Brain pericyte (primary cell): ENCODE results near the gene SIRT2.
"Not testable (repeated sequence)": the region's sequence is repeated elsewhere in the genome, so short reads cannot be mapped to it uniquely, and the experiment has no call there.

Experiments used
- DNase-seq: peaks from one replicate; pipeline ENCODE4 v3.0.0-alpha.2; 2012; ENCODE audit warnings: low read depth, low spot score

SIRT2 gene

DNA sequence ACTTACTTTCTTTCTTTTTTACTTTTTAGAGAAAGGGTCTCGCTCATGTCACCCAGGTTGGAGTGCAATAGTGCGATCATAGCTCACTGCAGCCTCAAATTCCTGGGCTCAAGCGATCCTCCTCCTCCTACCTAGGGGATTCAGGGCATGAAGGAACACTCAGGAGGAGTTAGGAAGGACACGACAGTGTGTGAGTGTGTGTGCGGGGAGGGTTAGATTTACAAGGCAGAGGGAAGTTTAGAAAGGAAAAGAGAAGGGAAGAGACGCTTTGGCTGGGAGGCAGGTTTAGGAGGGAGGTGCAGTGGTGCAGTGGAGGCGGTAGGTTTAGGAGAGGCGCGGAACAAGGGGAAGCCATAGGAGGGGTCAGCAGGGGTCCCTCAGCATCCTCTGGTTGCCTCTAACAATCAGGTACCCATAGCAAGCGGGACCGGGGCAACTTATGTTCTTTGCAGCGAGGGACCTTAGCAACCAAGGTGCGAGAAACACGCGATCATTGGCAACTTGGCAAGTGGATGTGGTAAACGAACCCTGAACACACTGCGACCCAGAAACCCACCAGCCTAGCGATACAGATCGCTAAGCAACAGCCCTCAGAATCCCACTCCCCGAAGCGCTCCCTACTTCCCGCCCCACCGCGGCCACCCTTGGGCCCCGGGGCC lies 501 bp downstream of the SIRT2 start:
- DNase-seq = no peak

GRCh38 chr19:38894968-38895367 lies 4.5 kb downstream of the SIRT2 start:
- DNase-seq = no peak

GRCh38 chr19:38893341-38893771 lies 6.1 kb downstream of the SIRT2 start:
- no peak for DNase-seq

DNA sequence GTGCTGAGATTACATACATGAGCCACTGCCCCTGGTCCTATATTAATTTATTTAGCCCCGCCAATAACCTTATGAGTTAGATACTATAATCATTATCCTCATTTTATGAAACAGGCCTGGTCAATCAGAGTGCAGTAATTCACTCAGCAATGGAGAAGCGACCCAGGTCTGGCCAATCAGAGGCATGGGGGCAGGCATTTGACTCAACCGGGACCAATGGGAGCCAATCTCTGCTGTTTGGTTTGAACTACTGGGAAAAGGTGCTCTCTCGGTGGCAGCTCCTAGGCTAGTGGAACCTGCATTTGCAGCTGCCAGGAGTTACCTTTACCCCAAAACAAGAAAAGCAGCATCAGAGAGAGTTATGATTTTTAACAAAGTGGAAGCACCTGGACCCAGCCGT lies 6.6 kb downstream of the SIRT2 start:
- DNase-seq = no peak

- DNase-seq = no peak
Measured at GRCh38 chr19:38891771-38892170, 7.6 kb downstream of the SIRT2 start.

DNA sequence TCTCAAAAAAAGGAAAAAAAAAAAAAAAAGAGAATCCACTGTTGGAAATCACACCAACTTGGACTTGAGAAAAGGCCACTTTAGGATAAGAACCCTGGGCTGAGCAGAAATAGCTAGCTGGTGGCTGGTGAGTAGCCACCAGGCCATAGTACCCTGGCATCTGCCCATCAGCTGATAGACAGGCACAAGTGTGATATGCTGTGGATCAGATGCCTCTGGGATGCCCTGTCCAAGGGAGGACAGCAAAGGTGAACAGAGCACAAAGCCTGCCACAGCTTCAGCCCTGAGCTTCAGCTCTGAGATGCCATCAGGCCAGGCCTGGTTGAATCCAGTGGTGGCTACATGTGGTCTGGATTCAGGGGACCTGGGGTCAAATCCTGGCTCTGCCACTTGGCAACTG lies 8.7 kb downstream of the SIRT2 start:
- no peak for DNase-seq

DNA sequence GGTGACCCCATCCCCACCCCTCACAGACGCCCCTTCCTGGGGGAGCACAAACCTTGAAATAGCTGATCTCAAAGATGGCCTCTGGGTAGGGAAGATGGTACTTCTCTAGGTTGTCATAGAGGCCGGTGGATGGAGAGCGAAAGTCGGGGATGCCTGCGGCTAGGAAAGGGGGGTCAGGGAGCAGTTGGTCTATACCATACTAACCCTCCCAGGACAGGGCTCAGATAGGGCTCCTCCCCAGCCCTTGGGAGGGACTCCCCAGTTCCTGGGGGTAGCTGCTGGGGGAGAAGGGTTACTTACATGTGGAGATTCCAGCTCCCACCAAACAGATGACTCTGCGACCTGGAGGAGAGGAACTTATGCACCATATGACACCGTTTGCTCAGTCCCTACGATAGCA lies 9.6 kb downstream of the SIRT2 start:
- DNase-seq = no peak

DNA sequence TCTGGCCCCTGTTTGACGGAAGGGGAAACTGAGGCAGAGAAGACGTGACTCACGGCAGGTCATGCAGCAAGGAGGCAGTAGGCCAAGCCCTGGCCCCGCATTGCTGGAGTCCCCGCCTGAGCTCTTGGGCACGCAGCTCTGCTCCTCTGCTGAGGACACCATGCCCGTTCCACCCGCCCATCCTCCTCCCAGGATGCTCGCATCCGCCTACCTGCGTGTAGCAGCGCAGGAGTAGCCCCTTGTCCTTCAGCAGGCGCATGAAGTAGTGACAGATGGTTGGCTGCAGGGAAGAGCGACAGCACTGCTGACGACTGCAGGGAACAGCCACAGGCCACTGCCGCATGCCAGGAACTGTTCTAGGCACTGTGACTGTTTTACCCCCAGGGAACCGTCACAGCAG lies 10.5 kb downstream of the SIRT2 start:
- DNase-seq = no peak

DNA sequence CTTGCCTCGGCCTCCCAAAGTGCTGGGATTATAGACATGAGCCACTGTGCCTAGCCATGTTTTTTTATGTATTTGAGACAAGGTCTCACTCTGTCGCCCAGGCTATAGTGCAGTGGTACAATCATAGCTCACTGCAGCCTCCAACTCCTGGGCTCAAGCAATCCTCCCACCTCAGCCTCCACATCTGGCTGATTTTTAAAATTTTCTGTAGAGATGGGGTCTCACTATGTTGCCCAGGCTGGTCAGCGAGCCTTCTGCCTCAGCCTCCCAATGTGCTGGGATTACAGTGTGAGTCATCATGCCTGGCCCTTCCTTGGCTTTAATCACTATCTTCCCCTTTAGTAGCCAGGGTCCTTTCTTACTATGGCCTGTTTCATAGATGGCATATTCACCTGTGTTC lies 14.7 kb downstream of the SIRT2 start:
- not testable (repeated sequence) for DNase-seq

- no peak for DNase-seq
Measured at GRCh38 chr19:38883286-38883685, 16.1 kb downstream of the SIRT2 start.

DNA sequence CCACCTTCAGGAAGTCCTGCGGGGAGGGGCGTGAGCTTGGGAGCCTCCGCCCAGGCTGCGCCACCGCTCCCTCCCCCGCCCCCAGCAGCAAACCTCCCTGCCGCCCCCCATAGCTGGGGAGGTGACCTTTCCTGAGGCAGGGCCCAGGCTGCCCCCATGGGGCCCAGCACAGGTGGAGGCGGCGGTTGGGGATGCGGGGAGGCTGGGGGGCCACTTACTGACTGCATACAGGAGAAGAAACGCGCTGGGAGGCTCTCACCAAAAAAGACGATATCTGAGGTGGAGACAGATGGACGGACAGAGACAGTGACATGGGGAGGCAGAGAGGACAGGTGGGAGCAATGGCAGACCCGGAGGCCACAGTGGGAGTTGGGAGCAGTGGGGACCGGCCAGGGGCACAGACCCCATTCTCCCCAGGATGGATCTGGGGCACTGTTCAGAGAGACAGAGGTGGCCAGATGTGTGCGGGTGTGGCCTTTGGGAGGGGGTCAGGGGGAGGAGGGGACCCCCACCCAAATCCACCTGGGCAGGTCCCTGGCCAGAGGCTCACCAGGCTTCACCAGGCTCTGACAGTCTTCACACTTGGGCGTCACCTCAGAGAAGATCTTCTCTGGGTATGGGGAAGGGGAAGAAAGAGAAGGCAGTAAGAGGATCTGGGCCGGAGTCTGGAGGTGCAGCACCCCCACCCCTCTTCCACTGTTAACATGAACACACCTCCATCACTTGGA lies 18.4 kb downstream of the SIRT2 start:
- DNase-seq = no peak

DNA sequence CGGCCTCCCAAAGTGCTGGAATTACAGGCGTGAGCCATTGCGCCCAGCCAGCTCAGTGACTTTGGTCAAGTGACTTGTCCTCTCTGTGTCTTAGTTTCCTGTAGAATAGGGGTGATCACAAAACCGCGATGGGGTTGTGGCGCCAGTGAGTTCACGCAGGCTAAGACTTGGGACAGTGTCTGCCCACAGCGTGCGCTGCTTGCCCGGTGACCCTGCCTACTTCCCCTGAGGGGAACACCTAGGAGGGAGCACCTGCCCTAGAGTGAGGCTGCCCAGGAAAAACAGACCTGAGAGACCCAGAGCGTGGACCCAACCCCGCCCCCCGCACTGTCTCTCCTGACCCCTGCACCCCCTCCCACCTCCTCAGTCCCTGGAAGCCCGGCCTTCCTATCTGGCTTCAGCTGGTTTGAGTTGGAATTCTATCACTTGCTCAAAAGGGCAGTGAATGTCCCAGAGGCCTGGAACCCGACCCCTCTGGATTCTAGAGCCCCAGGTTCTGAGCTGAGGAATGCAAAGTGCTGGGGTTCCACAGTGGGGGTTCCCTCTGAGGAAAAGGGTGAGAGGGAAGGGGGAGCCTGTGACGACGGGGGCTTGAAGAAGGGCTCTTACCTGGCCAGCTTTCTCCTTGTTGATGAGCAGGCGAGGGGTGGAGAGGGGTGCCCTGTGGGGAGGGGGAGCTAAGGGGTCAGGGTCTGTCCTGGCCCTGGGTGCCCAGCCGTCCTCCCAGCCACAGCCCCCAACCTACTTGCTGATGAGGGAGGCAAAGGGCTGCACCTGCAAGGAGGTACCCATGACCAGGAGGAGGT lies 19.1 kb downstream of the SIRT2 start:
- no peak for DNase-seq

GRCh38 chr19:38879400-38879751 lies 20.0 kb downstream of the SIRT2 start:
- no peak for DNase-seq

DNA sequence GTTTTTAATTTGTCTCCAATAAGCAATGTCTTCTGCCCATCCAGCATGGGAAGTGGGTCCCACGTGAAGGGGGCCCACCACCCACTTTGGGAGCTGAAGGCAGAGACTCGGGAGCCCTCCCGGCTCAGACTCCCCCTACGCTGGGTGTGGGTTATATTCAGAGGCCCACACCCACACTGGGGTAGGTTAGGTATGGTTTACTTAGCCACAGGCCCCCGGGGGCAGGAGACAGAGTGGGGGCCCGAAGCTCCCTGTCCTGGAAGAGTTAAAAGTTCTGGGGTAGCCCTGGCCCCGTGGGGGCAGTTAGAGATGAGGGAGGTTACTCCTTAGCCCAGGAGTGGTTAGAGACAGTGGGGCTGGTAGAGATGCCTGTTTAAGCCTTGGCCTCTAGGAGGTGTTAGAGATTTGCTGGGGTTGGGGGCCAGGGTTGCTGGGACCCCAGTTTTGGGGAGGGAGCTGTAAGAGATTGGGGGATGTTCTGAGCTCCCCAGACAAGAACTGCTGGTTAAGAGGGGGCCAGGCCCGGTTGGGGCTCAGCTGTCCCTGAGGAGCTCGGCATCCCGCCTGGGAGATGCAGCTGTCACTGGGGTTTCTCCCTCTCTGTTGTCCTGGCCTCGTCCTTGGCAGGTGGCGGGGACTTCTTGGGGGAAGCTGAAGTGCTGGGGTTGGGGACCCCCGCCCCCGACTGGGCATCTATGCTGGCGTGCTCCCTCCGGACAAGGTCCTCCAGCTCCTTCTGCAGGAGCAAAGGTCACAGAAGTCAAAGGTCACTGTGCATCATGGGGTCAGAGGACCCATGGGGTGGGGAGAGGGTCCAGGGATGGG lies 20.6 kb downstream of the SIRT2 start:
- DNase-seq = no peak

DNA sequence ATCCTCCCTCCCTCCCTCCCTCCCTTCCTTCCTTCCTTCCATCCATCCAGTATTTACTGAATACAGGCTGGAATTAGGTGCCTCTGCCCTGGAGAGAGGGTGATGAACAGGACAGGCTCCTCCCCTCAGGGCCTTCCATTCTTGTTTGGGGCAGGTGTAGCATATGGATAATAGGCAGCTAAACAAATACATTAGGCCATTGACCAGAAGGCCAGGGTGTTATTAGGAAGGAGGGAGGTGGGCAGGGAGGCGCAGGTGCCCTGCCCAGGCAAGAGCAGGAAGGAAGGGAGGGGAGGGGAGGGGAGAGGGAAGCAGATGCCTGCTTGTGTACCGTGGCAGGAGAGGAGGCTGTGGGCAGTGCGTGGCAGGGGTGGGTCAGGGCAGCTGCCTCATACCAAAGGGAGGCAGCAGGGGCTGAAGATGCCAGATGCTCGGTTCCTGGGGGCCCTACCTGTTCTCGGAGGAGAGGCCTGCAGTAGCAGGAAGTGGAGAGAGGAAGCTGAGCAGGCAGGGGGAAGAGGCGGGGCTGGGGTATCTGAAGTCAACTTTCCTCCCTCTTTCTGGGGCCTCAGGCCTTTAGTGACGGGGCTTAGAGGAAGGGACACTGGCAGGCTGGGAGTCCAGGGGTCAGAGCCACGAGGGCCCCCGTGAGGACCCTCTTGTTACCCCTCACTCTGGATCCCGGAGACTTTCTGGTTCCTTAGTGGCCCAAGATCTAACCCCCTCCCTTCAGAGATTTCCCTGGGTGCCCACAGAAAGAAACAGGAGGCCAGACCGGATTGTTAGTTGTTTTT lies 21.4 kb downstream of the SIRT2 start, which contains the start of gene RINL:
RINL (minus strand) TSS at position 495 of the 794 bp plus-strand sequence. CDS start 1,533 bp downstream, outside the sequence.
- no peak for DNase-seq

DNA sequence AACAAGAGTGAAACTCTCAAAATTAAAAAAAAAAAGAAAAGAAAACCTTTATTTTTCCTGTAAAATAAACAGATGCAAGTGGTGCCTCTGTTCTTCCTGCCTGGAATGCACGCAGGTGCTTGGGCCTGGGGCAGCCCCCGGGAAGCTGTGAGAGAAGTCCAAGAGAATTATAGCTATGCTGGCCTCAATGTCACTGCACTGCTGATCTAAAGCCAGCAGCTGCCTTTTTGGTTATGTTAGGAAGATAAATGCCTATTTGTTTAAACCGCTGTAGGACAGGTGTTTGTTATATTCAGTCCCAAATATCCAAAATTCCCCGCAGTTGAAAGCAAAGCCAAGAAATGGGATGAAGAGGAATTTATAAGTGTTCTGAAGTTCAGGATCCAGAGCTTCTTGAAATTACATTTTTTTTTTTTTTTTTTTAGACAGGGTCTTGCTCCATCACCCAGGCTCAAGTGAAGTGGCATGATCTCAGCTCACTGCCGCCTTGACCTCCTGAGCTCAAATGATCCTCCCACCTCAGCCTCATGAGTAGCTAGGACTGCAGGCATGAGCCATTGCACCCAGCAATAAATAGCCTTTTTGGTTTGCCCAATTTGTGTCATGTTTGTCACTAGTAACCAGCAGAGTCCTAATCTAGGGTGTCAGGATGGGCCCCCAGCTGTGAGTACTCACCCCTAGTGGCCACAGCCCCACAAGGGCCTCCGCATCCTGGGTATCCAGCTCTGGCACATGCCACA lies 23.6 kb downstream of the SIRT2 start:
- no peak for DNase-seq

- DNase-seq = not testable (repeated sequence)
Measured at GRCh38 chr19:38873400-38873799, 26.0 kb downstream of the SIRT2 start.

DNA sequence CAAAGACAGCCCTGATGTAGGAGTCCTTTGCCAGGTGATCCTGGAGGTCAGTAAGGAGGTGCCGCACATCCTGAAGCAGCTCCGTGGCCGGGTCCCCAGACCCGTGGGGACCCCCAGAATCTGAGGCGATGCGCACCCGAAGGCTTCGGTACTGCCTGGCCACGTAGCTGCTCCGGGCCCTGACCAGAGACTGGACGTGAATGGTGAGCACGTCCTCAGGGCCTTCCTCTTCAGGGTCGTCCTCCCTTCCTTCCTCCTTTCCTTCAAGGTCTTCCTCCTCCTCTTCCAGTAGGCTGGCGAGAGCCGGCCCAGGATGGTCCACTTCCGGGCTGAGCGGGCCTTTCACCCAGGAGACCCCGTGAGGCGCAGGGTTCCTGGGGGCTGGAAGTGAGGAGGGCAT lies 28.8 kb downstream of the SIRT2 start:
- DNase-seq = no peak

GRCh38 chr19:38869836-38870607 lies 29.4 kb downstream of the SIRT2 start:
- DNase-seq = no peak
